HG03139 (cell line): ENCODE results near the gene NCR1.
"Not testable (repeated sequence)": the region's sequence is repeated elsewhere in the genome, so short reads cannot be mapped to it uniquely, and the experiment has no call there.

Experiments
- ATAC-seq: cut with Tn5 transposase; IDR thresholded peaks from one replicate; pipeline ENCODE4 v1.9.1; 2021; ENCODE audit not compliant: unreplicated experiment

Gene NCR1

DNA sequence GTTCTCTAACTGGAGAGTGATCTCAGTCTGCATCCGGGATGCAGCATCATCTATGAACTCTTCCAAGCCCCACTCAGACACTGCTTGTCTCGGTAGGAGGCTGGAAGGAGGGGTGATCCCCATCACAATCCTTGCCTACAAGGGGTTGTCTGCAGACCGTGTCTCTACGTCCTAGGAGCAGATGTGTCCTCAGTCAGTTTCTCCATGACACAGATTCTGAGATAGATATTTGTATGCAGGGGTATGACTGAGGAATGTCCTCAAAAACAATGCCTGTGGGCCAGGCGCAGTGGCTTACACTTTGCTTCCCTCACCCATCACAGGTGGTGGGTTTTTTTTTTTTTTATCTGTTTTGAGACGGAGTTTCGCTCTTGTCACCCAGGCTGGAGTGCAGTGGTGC is 871 bp downstream of the NCR1 start:
- ATAC-seq = no peak

GRCh38 chr19:54907899-54908298 is 2.0 kb downstream of the NCR1 start:
- not testable (repeated sequence) for ATAC-seq

DNA sequence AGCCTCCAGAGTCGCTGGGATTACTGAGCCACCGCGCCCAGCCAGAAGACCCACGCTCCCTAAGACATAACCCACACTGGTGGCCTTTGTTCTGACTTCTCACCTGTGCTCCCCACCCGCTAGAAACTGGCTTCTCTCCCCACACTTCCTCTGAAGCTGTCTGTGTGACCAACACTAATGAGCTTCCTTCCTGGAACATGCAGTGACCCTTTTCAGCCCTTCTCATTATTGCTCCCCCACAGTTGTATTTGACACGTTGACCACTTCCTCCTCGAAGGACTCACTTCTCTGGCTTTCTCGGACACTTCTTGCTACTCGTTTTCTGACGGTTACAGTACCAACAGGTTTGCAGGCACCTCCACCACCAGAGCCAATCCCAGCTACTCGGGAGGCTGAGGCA is 10.9 kb downstream of the NCR1 start:
- ATAC-seq = no peak

GRCh38 chr19:54918499-54918898 is 12.6 kb downstream of the NCR1 start:
- ATAC-seq = no peak

DNA sequence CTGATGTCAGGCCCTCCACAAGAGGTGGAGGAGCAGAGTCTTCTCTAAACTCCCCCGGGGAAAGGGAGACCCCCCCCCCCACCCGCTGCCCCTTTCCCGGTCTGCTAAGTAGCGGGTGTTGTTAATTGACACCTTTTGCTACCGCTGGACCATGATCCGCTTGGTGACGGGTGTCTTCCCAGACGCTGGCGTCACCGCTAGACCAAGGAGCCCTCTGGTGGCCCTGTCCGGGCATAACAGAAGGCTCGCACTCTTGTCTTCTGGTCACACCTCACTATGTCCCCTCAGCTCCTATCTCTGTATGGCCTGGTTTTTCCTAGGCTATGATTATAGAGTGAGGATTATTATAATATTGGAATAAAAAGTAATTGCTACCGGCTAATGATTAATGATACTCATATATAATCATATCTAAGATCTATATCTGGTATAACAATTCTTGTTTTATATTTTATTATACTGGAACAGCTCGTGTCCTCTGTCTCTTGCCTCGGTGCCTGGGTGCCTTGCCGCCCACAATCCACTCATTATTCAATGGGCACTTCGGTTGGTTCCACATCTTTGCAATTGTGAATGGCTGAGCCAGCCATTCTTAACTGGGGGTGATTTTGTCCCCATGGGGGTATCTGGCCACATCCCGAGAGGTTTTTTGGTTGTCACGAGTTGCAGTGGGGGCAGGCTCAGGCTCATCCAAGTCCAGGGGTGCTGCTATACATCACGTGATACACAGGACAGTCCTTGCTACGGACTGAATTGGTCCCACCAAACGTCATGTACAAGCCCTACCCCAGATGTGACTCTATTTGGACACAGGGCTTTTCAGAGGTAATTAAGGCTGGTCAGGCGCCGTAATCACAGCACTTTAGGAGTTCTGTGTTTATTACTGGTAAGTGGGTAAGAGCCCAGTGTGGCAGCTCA is 14.0 kb downstream of the NCR1 start:
- not testable (repeated sequence) for ATAC-seq

- no peak for ATAC-seq
Observed at GRCh38 chr19:54921082-54921481, 15.1 kb downstream of the NCR1 start.

DNA sequence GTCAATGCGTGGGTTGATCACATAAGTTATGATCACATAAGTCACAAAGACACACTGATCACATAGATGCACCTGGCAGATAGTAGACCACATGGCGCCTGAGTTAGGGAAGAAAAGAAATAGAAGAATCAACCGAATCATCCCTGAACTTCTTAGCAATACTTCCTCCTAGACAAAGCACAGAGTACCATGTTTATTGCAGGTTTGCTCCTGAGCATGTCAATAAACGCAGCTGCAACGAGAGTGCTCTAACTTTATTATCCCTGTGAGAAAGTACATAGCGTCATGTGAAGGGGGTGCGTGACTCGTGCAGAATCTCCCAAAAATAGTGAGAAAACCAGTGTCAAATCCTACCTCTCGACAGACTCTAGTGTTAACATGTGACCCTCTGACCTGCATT is 17.3 kb downstream of the NCR1 start:
- ATAC-seq = no peak

- ATAC-seq = no peak
Observed at GRCh38 chr19:54928299-54928698, 22.4 kb downstream of the NCR1 start.

- ATAC-seq = no peak
Observed at GRCh38 chr19:54937926-54938325, 32.0 kb downstream of the NCR1 start.

GRCh38 chr19:54938906-54939305 is 33.0 kb downstream of the NCR1 start:
- no peak for ATAC-seq

DNA sequence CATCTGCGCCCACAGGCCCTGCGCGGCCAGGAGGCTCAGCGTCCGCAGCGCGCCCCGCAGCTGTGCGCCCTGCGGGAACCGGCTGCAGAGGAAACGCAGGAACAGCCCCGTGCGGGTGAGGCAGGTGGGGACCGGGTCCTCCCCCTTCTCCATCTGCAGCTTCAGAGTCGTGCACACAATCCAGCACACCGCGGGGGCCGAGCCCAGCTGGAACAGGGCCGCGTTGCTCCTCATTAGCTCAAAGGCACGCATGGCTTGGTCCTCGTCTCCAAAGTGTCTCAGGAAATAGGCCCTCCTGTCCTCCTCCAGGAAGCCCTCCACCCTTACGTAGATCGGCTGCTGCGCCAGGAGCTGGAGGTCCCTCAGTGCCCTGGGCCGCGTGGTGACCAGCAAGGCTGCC is 33.6 kb downstream of the NCR1 start:
- ATAC-seq = not testable (repeated sequence)

DNA sequence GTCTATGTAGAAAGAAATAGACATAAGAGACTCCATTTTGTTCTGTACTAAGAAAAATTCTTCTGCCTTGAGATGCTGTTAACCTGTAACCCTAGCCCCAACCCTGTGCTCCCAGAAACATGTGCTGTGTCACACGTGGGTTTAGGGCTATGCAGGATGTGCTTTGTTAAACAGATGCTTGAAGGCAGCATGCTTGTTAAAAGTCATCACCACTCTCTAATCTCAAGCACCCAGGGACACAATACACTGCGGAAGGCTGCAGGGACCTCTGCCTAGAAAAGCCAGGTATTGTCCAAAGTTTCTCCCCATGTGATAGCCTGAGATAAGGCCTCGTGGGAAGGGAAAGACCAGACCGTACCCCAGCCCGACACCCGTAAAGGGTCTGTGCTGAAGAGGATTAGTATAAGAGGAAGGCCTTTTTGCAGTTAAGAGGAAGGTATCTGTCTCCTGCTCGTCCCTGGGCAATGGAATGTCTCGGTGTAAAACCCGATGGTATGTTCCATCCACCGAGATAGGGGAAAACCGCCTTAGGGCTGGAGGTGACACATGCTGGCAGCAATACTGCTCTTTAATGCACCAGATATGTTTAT is 37.9 kb downstream of the NCR1 start:
- ATAC-seq = not testable (repeated sequence)

DNA sequence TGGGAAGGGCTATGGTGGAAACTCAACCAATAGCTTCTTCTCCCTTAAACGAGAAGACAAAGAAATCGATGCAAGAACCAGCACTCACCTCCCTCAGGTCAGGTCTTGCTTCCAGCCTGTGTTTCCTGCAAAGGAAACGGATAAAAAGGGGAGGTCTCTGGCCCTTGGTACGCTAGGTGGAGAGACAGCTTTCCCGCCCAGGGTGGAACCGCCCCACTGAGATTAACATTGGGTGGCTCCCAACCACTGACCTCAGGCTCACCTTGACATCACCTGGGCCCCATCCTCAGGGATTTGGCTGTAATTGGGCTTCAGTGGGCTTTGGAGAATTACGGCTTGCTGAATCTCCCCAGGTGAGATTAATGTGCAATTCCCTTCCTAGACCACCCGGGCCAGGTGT is 41.4 kb downstream of the NCR1 start, which contains the start of gene NLRP7:
Gene NLRP7, minus strand, starts transcription at position 150 of the 400 bp plus-strand sequence.
- ATAC-seq = no peak

DNA sequence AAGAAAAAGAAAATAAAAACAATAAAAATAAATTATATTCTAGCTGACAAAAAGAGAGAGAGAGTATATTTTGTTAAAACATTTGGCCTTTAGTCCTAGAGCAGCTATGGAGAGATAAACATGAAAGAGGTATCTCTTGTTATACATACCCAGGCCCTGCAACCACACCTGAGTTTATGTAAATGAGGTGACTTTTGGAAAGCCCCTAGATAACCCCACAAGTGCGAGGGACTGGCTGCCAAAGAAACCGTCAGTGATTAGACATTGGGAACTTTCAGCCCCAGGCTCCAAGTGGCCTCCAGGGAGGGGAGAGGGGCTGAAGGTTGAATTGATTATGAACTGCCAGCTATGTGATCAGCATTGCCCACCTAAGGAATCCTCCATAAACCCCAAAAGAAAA is 43.5 kb downstream of the NCR1 start:
- ATAC-seq = no peak

- ATAC-seq = not testable (repeated sequence)
Observed at GRCh38 chr19:54950580-54950979, 44.6 kb downstream of the NCR1 start.

- no peak for ATAC-seq
Observed at GRCh38 chr19:54952591-54953344, 46.8 kb downstream of the NCR1 start.

- ATAC-seq = not testable (repeated sequence)
Observed at GRCh38 chr19:54953345-54953713, 47.4 kb downstream of the NCR1 start.

DNA sequence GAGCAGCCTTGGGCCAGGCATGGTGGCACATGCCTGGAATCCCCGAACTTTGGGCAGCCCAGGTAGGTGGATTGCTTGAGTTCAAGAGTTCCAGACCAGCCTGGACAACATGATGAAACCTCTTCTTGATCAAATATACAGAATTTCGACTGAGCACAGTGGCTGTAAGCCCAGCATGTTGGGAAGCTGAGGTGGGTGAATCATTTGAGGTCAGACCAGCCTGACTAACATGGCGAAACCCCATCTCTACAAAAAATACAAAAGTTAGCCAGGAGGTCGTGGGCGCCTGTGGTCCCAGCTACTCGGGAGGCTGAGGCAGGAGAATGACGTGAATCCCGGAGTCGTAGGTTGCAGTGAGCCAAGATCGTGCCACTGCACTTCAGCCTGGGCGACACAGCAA is 49.4 kb downstream of the NCR1 start:
- no peak for ATAC-seq

GRCh38 chr19:54959840-54960239 is 53.9 kb downstream of the NCR1 start:
- ATAC-seq = no peak
